ENCODE results near the gene NOP16.
"Not testable (repeated sequence)": the region's sequence is repeated elsewhere in the genome, so short reads cannot be mapped to it uniquely, and the experiment has no call there.

Gene NOP16

DNA sequence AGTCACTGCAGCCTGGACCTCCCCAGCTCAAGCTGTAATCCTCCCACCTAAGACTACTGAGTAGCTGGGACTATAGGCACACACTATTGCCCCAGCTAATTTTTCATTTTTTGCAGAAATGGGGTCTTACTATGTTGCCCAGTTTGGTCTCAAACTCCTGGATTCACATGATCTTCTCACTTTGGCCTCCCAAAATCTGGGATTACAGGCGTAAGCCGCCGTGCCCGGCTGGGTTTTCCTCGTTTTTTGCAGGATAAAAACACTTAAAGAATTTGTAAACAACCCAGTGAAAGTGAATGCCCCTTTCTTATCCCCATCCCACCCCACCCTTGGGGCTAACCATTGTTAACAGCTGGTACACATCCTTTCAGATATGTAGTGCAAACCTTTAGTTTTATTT lies 20.2 kb upstream of the NOP16 start:
- Histone ChIP-seq H3K9me3 (ENCODE audit: insufficient read depth, low read depth, low read length) (no peaks in the 10 kb centered on the region), H3K27ac (ENCODE audit: low read depth, low read length) (no peak overlapping the region), H3K9ac (ENCODE audit: low read depth, low read length) (no peak overlapping the region), H3K4me1 (ENCODE audit: insufficient read depth, low read length) (no peaks in the 10 kb centered on the region), H3K4me3 (ENCODE audit: low read length) (no peak overlapping the region), H3K36me3 (ENCODE audit: insufficient read depth, low read length) (no peaks in the 10 kb centered on the region), H3K27me3 (ENCODE audit: insufficient read depth, low read length) (no peaks in the 10 kb centered on the region)
- 95% methylated on average over 5 of the region's 5 CpGs for WGBS

DNA sequence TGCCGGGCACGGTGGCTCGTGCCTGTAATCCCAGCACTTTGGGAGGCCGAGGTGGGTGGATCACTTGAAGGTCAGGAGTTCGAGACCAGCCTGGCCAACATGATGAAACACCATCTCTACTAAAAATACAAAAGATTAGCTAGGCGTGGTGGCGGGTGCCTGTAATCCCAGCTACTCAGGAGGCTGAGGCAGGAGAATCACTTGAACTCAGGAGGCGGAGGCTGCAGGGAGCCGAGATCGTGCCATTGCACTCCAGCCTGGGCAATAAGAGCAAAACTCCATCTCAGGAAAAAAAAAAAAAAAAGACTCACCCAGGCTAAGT lies 19.8 kb upstream of the NOP16 start:
- H3K9ac ChIP-seq (ENCODE audit: low read depth, low read length); H3K4me3 ChIP-seq (ENCODE audit: low read length); H3K27ac ChIP-seq (ENCODE audit: low read depth, low read length); H3K27me3 ChIP-seq (ENCODE audit: insufficient read depth, low read length); H3K4me1 ChIP-seq (ENCODE audit: insufficient read depth, low read length); H3K9me3 ChIP-seq (ENCODE audit: insufficient read depth, low read depth, low read length); H3K36me3 ChIP-seq (ENCODE audit: insufficient read depth, low read length): not testable (repeated sequence)
- 97% methylated on average over 8 of the region's 10 CpGs for WGBS

- Histone ChIP-seq H3K4me3 (ENCODE audit: low read length) (no peak overlapping the region), H3K9ac (ENCODE audit: low read depth, low read length) (no peak overlapping the region), H3K36me3 (ENCODE audit: insufficient read depth, low read length) (no peaks in the 10 kb centered on the region), H3K27me3 (ENCODE audit: insufficient read depth, low read length) (no peaks in the 10 kb centered on the region), H3K27ac (ENCODE audit: low read depth, low read length) (no peak overlapping the region), H3K9me3 (ENCODE audit: insufficient read depth, low read depth, low read length) (no peaks in the 10 kb centered on the region), H3K4me1 (ENCODE audit: insufficient read depth, low read length) (no peaks in the 10 kb centered on the region)
- WGBS = 92% methylated on average over 5 of the region's 6 CpGs
Measured at GRCh38 chr5:176407456-176408251, 19.3 kb upstream of the NOP16 start.

- H3K36me3 ChIP-seq (ENCODE audit: insufficient read depth, low read length) = no peaks in the 10 kb centered on the region
- 87% methylated on average over 9 of the region's 9 CpGs for WGBS
Measured at GRCh38 chr5:176406436-176407052, 18.1 kb upstream of the NOP16 start.

DNA sequence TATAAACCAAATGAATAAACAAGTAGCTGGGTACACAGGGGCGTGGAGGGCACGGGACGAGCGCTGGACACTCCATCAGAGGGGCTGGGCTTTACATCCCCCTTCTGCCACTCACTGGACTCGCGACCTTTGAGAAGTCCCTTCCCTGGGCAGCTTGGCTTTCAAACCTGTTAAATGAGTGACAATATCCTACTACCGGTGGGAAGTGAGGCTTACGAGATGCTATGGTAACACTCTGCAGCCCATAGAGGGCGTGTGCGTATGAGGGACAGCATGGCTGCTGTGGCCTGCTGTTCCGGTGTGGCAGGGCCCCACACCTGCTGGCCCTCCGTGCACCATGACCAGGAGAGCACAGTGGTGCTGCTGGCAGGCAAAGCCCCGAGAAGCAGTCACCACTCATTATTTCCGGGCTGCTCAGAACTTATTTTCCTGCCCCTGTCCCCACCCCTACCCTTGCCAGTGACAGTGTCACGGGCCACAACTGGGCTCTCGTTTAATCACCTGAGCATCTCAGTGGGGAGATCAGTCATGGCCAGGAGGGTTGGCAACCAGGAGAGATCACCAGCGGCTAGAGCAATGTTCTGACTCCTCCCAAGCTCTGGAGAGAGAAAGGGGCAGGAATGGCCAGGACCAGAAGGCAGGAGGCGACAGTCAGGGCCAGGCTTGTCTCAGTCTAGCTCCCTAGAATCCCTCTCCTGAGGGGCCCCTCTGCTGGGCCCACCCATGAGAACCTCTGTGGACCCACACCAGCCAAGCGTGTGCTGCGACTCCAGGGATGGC lies 17.4 kb upstream of the NOP16 start:
- no peak overlapping the region for H3K9ac ChIP-seq (ENCODE audit: low read depth, low read length)

More at GRCh38 chr5:176406436-176407052, 18.1 kb upstream of the NOP16 start:
- Histone ChIP-seq H3K27me3 (ENCODE audit: insufficient read depth, low read length) (no peaks in the 10 kb centered on the region), H3K9ac (ENCODE audit: low read depth, low read length) (no peak overlapping the region), H3K9me3 (ENCODE audit: insufficient read depth, low read depth, low read length) (no peaks in the 10 kb centered on the region), H3K4me1 (ENCODE audit: insufficient read depth, low read length) (no peaks in the 10 kb centered on the region), H3K27ac (ENCODE audit: low read depth, low read length) (no peak overlapping the region), H3K4me3 (ENCODE audit: low read length) (no peak overlapping the region)

DNA sequence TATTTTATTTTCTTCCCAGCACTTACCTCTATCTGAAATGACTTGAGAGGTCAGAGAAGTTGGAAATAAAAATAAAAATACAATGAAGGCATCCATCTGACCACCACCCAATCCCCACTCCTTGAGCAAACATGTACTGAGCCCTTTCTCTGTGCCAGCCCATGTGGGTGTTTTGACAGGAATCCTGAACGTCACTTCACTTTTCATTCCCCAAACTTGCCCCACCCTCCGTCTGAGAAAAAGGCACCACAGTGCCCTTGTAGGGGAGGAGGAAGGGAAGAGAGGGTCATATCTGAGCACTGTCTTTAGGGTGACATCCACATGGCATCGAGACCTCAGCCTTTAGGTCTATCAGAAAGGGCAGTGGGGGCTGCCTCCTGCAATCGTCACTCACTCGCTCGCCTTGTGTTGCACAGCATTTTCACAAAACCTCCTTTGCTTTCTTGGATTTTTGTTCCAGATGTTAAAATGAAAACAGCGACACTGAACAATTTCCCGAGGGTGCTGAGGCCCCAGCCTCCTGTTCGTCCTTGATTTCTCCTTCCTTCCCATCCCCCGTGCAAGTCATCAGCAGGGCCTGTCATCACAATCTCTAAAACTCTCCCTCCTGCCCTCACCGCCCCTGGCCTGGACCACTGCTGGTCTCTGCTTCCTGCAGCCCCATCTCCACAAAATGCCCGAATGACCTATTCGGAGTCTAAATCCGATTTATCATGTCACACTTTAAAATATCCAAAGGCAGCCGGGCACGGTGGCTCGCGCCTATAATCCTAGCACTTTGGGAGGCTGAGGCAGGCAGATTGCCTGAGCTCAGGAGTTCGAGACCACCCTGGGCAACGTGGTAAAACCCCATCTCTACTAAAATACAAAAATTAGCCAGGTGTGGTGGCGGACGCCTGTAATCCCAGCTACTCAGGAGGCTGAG lies 13.1 kb upstream of the NOP16 start:
- no peaks in the 10 kb centered on the region for H3K36me3 ChIP-seq (ENCODE audit: insufficient read depth, low read length)
- no peaks in the 10 kb centered on the region for H3K4me1 ChIP-seq (ENCODE audit: insufficient read depth, low read length)
- H3K27me3 ChIP-seq (ENCODE audit: insufficient read depth, low read length) = no peaks in the 10 kb centered on the region
- WGBS = 92% methylated on average over 22 of the region's 22 CpGs
- H3K27ac ChIP-seq (ENCODE audit: low read depth, low read length) = no peak overlapping the region
- H3K9ac ChIP-seq (ENCODE audit: low read depth, low read length) = no peak overlapping the region
- no peaks in the 10 kb centered on the region for H3K9me3 ChIP-seq (ENCODE audit: insufficient read depth, low read depth, low read length)
- no peak overlapping the region for H3K4me3 ChIP-seq (ENCODE audit: low read length)

More for the DNA sequence above, 17.4 kb upstream of the NOP16 start:
- Histone ChIP-seq H3K36me3 (ENCODE audit: insufficient read depth, low read length) (no peaks in the 10 kb centered on the region), H3K27me3 (ENCODE audit: insufficient read depth, low read length) (no peaks in the 10 kb centered on the region), H3K4me3 (ENCODE audit: low read length) (no peak overlapping the region), H3K4me1 (ENCODE audit: insufficient read depth, low read length) (no peaks in the 10 kb centered on the region), H3K27ac (ENCODE audit: low read depth, low read length) (no peak overlapping the region), H3K9me3 (ENCODE audit: insufficient read depth, low read depth, low read length) (no peaks in the 10 kb centered on the region)
- WGBS = 81% methylated on average over 20 of the region's 20 CpGs

DNA sequence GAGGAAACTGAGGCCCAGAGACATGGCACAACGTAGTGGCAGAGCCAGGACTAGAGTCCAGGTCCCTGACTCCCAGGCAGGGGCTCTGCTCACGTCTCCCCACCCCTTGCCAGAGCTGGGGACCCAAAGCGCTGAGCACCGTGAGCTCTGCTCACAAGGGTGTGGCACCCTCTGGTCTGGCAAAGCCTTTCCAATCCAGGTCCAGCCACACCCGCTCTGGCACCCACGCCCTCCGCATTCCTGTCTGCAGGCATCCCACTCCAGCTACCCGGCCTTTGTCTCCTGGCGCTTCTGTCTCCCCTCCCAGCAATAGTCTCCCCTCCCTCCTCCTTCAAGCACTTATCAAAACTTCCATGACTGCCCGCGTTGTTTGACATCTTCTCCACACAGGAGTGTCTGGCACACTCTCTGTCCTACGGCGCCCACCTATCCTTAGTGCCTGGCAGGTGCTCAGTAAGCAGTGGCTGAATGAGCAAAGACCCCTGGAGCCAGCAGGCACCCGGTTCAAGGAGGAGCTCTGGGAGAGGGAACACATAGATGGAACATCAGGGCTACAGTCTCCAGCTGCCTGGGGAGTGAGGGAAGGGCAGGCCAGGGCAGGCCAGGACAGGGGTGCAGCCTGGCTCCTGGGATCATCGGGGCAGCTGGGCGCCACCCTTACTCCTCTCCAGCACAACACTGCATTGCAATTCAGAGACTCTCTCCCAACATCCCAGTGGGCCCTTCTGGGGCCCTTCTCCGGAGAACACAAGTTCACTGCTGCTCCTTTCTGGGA lies 12.2 kb upstream of the NOP16 start:
- Histone ChIP-seq H3K36me3 (ENCODE audit: insufficient read depth, low read length) (no peaks in the 10 kb centered on the region), H3K27ac (ENCODE audit: low read depth, low read length) (no peak overlapping the region), H3K4me1 (ENCODE audit: insufficient read depth, low read length) (no peaks in the 10 kb centered on the region), H3K4me3 (ENCODE audit: low read length) (no peak overlapping the region), H3K9me3 (ENCODE audit: insufficient read depth, low read depth, low read length) (no peaks in the 10 kb centered on the region), H3K9ac (ENCODE audit: low read depth, low read length) (no peak overlapping the region), H3K27me3 (ENCODE audit: insufficient read depth, low read length) (no peaks in the 10 kb centered on the region)
- WGBS = 90% methylated on average over 17 of the region's 17 CpGs

DNA sequence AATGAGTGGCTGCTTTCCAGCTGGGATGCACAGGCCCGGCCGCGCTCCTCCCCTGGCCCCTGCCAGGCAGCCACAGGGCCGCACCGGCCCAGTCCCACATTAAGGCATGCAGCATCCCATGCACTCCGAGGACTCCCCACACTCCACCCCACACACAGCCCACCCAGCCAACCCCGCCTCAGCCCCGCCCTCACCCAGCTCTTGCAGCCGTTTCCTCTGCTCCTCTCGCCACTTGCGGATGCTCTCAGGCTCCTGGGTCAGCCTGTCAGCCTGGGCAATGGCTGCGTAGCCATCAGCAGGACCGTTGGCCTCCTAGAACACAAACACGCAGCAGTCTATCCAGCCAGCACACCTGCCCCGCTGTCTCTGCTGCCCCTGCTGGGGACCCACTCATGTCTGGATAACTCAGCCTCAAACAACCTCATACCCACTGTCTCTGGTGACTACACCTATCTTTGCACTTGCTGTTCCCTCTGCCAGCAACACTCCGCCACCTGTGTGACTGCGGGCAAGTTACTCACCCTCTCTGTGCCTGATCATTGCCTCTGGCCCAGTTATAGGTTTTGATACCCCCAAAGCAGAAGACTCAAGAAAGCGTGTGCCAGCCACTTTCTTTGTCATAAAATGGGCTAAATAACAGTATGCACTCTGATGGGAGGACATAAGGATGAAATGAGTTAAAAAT lies 9.5 kb upstream of the NOP16 start:
- 94% methylated on average over 18 of the region's 18 CpGs for WGBS
- no peaks in the 10 kb centered on the region for H3K36me3 ChIP-seq (ENCODE audit: insufficient read depth, low read length)

GRCh38 chr5:176396330-176396729 lies 7.9 kb upstream of the NOP16 start:
- no peak overlapping the region for H3K27ac ChIP-seq (ENCODE audit: low read depth, low read length)

More for the DNA sequence above, 9.5 kb upstream of the NOP16 start:
- Histone ChIP-seq H3K9me3 (ENCODE audit: insufficient read depth, low read depth, low read length) (no peaks in the 10 kb centered on the region), H3K27me3 (ENCODE audit: insufficient read depth, low read length) (no peaks in the 10 kb centered on the region), H3K4me1 (ENCODE audit: insufficient read depth, low read length) (no peaks in the 10 kb centered on the region), H3K9ac (ENCODE audit: low read depth, low read length) (no peak overlapping the region), H3K4me3 (ENCODE audit: low read length) (no peak overlapping the region), H3K27ac (ENCODE audit: low read depth, low read length) (no peak overlapping the region)

More at GRCh38 chr5:176396330-176396729, 7.9 kb upstream of the NOP16 start:
- Histone ChIP-seq H3K4me3 (ENCODE audit: low read length) (no peak overlapping the region), H3K36me3 (ENCODE audit: insufficient read depth, low read length) (peaks cover 6% of the 10 kb centered on the region; the same call in 1 of the 2 replicates), H3K9me3 (ENCODE audit: insufficient read depth, low read depth, low read length) (no peaks in the 10 kb centered on the region), H3K9ac (ENCODE audit: low read depth, low read length) (no peak overlapping the region), H3K4me1 (ENCODE audit: insufficient read depth, low read length) (no peaks in the 10 kb centered on the region), H3K27me3 (ENCODE audit: insufficient read depth, low read length) (no peaks in the 10 kb centered on the region)
- 91% methylated on average over 6 of the region's 6 CpGs for WGBS
